ENCODE results near the gene CHPF.

Gene CHPF

GRCh38 chr2:219495531-219496122 is 48.0 kb downstream of the CHPF start:
- peak; percentile 66 for DNase-seq

GRCh38 chr2:219494952-219495530 is 48.6 kb downstream of the CHPF start:
- DNase-seq, result no peak

- DNase-seq, result no peak
These were observed 50.5 kb downstream of the CHPF start for GRCh38 chr2:219493086-219493485.

GRCh38 chr2:219492575-219492974 is 51.0 kb downstream of the CHPF start:
- no peak for DNase-seq

GRCh38 chr2:219491278-219491963 is 52.2 kb downstream of the CHPF start:
- DNase-seq, result no peak

GRCh38 chr2:219490600-219491130 is 52.9 kb downstream of the CHPF start:
- DNase-seq, result no peak

GRCh38 chr2:219490186-219490585 is 53.4 kb downstream of the CHPF start:
- no peak for DNase-seq

GRCh38 chr2:219489315-219489714 is 54.3 kb downstream of the CHPF start:
- DNase-seq, result no peak
